OCI-LY3 (cell line): Measurements from ENCODE around the gene ZFAND6.

Source experiments
- EZH2phosphoT487 ChIP-seq: fragments of 200-600 bp; shearing (Covaris generic); IDR thresholded peaks from 2 replicates; pipeline ENCODE4 v1.6.1; 2018; ENCODE audit warnings: antibody characterized with exemption, mixed run types, low read depth
- TF ChIP-seq, protein P1 (sequence below): fragments of 200-600, 300-600 bp; sonication (generic); IDR thresholded peaks from 2 replicates; pipeline ENCODE4 v1.5.1; 2014; ENCODE audit warnings: antibody characterized with exemption, low read length, low read depth

DNA sequence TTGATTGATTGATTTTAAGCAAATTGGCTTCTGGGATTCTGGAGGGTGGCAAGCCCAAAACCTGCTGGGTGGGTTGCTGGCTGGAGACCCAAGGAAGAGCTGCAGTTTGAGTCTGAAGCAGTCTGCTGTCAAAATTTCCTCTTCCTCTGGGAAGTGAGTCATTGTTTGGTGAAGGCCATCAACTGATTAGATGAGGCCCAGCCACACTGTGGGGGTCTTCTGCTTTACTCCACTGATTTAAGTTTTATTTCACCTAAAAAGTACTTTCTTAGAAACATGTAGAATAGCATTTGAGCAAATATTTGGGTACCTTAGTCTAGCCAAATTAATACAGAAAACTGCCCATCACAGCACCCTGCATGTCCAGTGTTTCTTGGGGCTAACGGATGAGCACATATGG is 127.1 kb downstream of the ZFAND6 start:
- TF ChIP-seq, protein P1, sequence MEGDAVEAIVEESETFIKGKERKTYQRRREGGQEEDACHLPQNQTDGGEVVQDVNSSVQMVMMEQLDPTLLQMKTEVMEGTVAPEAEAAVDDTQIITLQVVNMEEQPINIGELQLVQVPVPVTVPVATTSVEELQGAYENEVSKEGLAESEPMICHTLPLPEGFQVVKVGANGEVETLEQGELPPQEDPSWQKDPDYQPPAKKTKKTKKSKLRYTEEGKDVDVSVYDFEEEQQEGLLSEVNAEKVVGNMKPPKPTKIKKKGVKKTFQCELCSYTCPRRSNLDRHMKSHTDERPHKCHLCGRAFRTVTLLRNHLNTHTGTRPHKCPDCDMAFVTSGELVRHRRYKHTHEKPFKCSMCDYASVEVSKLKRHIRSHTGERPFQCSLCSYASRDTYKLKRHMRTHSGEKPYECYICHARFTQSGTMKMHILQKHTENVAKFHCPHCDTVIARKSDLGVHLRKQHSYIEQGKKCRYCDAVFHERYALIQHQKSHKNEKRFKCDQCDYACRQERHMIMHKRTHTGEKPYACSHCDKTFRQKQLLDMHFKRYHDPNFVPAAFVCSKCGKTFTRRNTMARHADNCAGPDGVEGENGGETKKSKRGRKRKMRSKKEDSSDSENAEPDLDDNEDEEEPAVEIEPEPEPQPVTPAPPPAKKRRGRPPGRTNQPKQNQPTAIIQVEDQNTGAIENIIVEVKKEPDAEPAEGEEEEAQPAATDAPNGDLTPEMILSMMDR, result no peak
- no peak for TF ChIP-seq EZH2phosphoT487
